ENCODE results near the gene LGALSL.

GRCh38 chr2:64439194-64439593 is 14.8 kb upstream of the LGALSL start:
- no peak for TF ChIP-seq CTCF (conservative IDR thresholded peaks at IDR 0.05; ENCODE audit: low read length)
- no peak for TF ChIP-seq EZH2phosphoT487 (IDR thresholded peaks at IDR 0.05; ENCODE audit: borderline replicate concordance, low read depth, low read length)

Data from OCI-LY7 (cell line).